ENCODE measurements around the gene ARHGAP25.

- no peak for TF ChIP-seq CTCF (IDR thresholded peaks at IDR 0.05; ENCODE audit: low read depth, low read length, poor library complexity, severe bottlenecking)
- TF ChIP-seq EZH2phosphoT487 (IDR thresholded peaks at IDR 0.05; ENCODE audit: borderline replicate concordance, low read length): no peak
Observed at GRCh38 chr2:68734688-68735525, at the start of gene ARHGAP25.
